ENCODE results near the gene C20orf144.

- TF ChIP-seq CTCF (IDR thresholded peaks at IDR 0.05) (no peak), POLR2A (IDR thresholded peaks at IDR 0.05) (no peak), POLR2AphosphoS5 (IDR thresholded peaks at IDR 0.05) (no peak), EP300 (IDR thresholded peaks at IDR 0.05) (no peak)
Measured at GRCh38 chr20:33667245-33667675, 5.1 kb downstream of the C20orf144 start.
